K562 (cell line): Measurements from ENCODE around the gene STUB1. TPM values are rescaled to one million over a fixed set of nuclear protein-coding genes. Genes with fewer than 3 reads are reported as not detected.
A peak's percentile ranks its signal among the peaks of the same experiment; 100 is the strongest.

Experiments used
- FOXA1 ChIP-seq: fragments of 450-650 bp; IDR thresholded peaks from 2 replicates; pipeline ENCODE4 v1.6.1; 2016; ENCODE audit warnings: mild to moderate bottlenecking, borderline replicate concordance
- LEF1 ChIP-seq: fragments of 450-650 bp; IDR thresholded peaks from 2 replicates; pipeline ENCODE4 v1.6.1; 2016; ENCODE audit warnings: mild to moderate bottlenecking
- MED1 ChIP-seq: sonication (generic); formaldehyde crosslinking; IDR thresholded peaks from 2 replicates; pipeline ENCODE4 v1.8.1; 2023; ENCODE audit warnings: missing genetic modification reagents, borderline replicate concordance
- MEF2D ChIP-seq: conservative IDR thresholded peaks from 2 replicates; pipeline ENCODE4 v1.6.1; 2016; ENCODE audit warnings: low read depth, missing genetic modification characterization, missing compliant biosample characterization
- NCOA1 ChIP-seq: fragments of 450-650 bp; IDR thresholded peaks from 2 replicates; pipeline ENCODE4 v1.6.1; 2016; ENCODE audit warnings: low read depth
- NEUROD1 ChIP-seq: fragments of 150-350 bp; IDR thresholded peaks from 2 replicates; pipeline ENCODE4 v1.6.1; 2014; ENCODE audit warnings: borderline replicate concordance, low read length, low read depth; ENCODE audit not compliant: partially characterized antibody
- RBM22 ChIP-seq: fragments of 200-400 bp; formaldehyde crosslinking; IDR thresholded peaks from 2 replicates; pipeline ENCODE4 v1.6.1; 2018; ENCODE audit warnings: low read length, low read depth; ENCODE audit not compliant: poor library complexity, severe bottlenecking
- RFX1 ChIP-seq: fragments of 450-650 bp; IDR thresholded peaks from 2 replicates; pipeline ENCODE4 v1.6.1; 2016; ENCODE audit warnings: mild to moderate bottlenecking, moderate library complexity
- SAP30 ChIP-seq: fragments of 200-600 bp; sonication (generic); IDR thresholded peaks from 2 replicates; pipeline ENCODE4 v1.6.1; 2012; ENCODE audit warnings: borderline replicate concordance, low read depth, mild to moderate bottlenecking, moderate library complexity, low read length, control low read depth, inconsistent platforms; ENCODE audit not compliant: insufficient read depth, poor library complexity, severe bottlenecking
- SP1 ChIP-seq: sonication (generic); formaldehyde crosslinking; IDR thresholded peaks from 2 replicates; pipeline ENCODE4 v1.8.1; 2022; ENCODE audit warnings: mild to moderate bottlenecking, missing genetic modification reagents
- TEAD1 ChIP-seq, 2 experiments: fragments of 450-650 bp in 1 of 2; sonication (generic) in 1 of 2; formaldehyde crosslinking; IDR thresholded peaks; 2 replicates each; pipeline versions ENCODE4 v1.4.0 to v1.8.0; 2020 to 2022; ENCODE audit warnings: mild to moderate bottlenecking in 2 of 2, missing genetic modification reagents in 1 of 2
- ZNF408 ChIP-seq: fragments of 250-450 bp; sonication (Bioruptor Pico); IDR thresholded peaks from 2 replicates; pipeline ENCODE4 v1.4.0; 2020; ENCODE audit warnings: low read depth, mild to moderate bottlenecking, moderate library complexity
- ZNF57 ChIP-seq: fragments of 450-650 bp; formaldehyde crosslinking; IDR thresholded peaks from 2 replicates; pipeline ENCODE4 v1.4.0; 2020; ENCODE audit warnings: mild to moderate bottlenecking, moderate library complexity
- ZSCAN29 ChIP-seq: fragments of 450-650 bp; IDR thresholded peaks from 2 replicates; pipeline ENCODE4 v1.6.1; 2017
- polyA plus RNA-seq, 8 experiments: library from polyadenylated mRNA; depleted of rRNA in 4 of 8; stranded (reverse) in 5 of 8; unstranded in 3 of 8; fragments of >200 nt; fragmentation: Nextera tagmentation in 2 of 8; fragmentation: Illumina TruSeq in 1 of 8; extraction: Ambion mirVana in 2 of 8; extraction: Trizol in 1 of 8; gene quantifications; 2 replicates each; pipeline versions ENCODE4 v1.2.1 to v1.2.3, GENCODE V29; 2011 to 2014; ENCODE audit warnings: inconsistent platforms in 1 of 8, missing spikeins in 1 of 8
- total RNA-seq, 7 experiments: library from RNA; depleted of rRNA in 6 of 7; stranded (reverse); fragments of >200 nt in 6 of 7; fragmentation: Illumina TruSeq in 2 of 7; extraction: Trizol in 2 of 7; gene quantifications; 2 replicates each; pipeline versions ENCODE4 v1.2.1 to v1.2.3, GENCODE V29; 2011 to 2021; ENCODE audit warnings: low replicate concordance in 1 of 7
- TF ChIP-seq, protein P1 (sequence below), 2 experiments: IDR thresholded peaks; 2 replicates each; pipeline ENCODE4 v1.6.1; 2011; ENCODE audit warnings: borderline replicate concordance in 1 of 2, control low read depth in 1 of 2, low read depth in 1 of 2, low read length in 1 of 2, mild to moderate bottlenecking in 1 of 2, mixed read lengths in 1 of 2, moderate library complexity in 1 of 2; ENCODE audit not compliant: insufficient read depth in 1 of 2, insufficient read length in 1 of 2, poor library complexity in 1 of 2, severe bottlenecking in 1 of 2; ENCODE audit errors: extremely low read depth in 1 of 2
- TF ChIP-seq, protein P2 (sequence below): fragments of 250-450 bp; sonication (Bioruptor Pico); IDR thresholded peaks from 2 replicates; pipeline ENCODE4 v1.4.0; 2020
- TF ChIP-seq, protein P3 (sequence below): fragments of 250-450 bp; sonication (Bioruptor Pico); IDR thresholded peaks from 2 replicates; pipeline ENCODE4 v1.5.0; 2021; ENCODE audit warnings: mild to moderate bottlenecking, borderline replicate concordance
- TF ChIP-seq, protein P4 (sequence below): fragments of 250-450 bp; sonication (Bioruptor Pico); IDR thresholded peaks from 2 replicates; pipeline ENCODE4 v1.5.0; 2020; ENCODE audit warnings: mild to moderate bottlenecking
- TF ChIP-seq, protein P5 (sequence below): fragments of 200-400 bp; formaldehyde crosslinking; IDR thresholded peaks from 2 replicates; pipeline ENCODE4 v1.6.1; 2017; ENCODE audit warnings: mild to moderate bottlenecking, low read depth, low read length, moderate library complexity

STUB1 gene
- total and polyA plus RNA-seq, 9 of the 15 experiments (the other 6 are each of a cell fraction or from before 2014, with no cell fraction given) = 10.6 to 251 (median 152) TPM

DNA sequence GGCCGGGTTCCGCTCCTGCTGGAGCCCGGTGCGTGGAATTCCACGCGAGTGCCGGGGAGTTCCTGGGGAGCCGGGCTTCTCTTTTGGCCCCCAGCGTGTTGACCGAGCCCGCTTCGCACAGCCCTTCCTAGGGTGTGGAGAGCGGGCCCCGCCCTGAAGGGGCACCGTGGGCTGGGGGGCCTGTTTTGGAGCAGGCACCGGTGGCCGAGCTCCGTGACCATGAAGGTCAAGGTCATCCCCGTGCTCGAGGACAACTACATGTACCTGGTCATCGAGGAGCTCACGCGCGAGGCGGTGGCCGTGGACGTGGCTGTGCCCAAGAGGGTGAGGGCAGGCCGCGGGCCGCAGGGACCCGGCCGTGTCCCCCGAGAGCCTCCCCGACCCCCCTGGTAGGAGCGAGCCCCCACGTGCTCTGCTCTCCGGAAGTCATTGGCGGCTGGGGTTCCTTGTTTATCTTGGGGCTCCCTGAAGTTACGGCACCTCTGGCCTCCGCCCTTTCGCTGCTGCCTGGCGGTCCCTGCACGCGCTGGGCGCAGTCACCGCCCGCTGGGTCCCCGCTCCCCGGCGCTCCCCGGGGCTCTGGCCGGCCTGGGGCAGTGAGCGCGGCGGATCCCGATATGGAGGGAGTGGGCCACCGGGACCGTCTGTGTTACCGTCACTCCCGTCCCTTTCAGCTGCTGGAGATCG, 47.2 kb downstream of the STUB1 start (continued):
- TF ChIP-seq MED1 (CRISPR knock-in tag) = no peak
- TF ChIP-seq ZNF408 (CRISPR knock-in tag) = no peak
- TF ChIP-seq, protein P1, sequence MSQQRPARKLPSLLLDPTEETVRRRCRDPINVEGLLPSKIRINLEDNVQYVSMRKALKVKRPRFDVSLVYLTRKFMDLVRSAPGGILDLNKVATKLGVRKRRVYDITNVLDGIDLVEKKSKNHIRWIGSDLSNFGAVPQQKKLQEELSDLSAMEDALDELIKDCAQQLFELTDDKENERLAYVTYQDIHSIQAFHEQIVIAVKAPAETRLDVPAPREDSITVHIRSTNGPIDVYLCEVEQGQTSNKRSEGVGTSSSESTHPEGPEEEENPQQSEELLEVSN (IDR thresholded peaks at IDR 0.05; ENCODE audit: borderline replicate concordance in 1 of 2, extremely low read depth in 1 of 2, insufficient read depth in 1 of 2, insufficient read length in 1 of 2, low read depth in 1 of 2, low read length in 1 of 2, poor library complexity in 1 of 2, severe bottlenecking in 1 of 2) = peak in 1 of 2 experiments; percentile 16
- TF ChIP-seq, protein P2, sequence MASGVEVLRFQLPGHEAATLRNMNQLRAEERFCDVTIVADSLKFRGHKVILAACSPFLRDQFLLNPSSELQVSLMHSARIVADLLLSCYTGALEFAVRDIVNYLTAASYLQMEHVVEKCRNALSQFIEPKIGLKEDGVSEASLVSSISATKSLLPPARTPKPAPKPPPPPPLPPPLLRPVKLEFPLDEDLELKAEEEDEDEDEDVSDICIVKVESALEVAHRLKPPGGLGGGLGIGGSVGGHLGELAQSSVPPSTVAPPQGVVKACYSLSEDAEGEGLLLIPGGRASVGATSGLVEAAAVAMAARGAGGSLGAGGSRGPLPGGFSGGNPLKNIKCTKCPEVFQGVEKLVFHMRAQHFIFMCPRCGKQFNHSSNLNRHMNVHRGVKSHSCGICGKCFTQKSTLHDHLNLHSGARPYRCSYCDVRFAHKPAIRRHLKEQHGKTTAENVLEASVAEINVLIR (CRISPR knock-in tag) = no peak
- no peak for TF ChIP-seq RFX1
- 0 out of 4 replicates have a peak, but pooled peaks of 1 of the 2 experiments have one; percentile 27 for TF ChIP-seq TEAD1 (CRISPR knock-in tag; IDR thresholded peaks at IDR 0.05)
- peak; percentile 62 for TF ChIP-seq SAP30
- TF ChIP-seq SP1 = 0 out of 2 replicates have a peak, but pooled peaks have one; percentile 10
- TF ChIP-seq NCOA1 = no peak
- TF ChIP-seq NEUROD1 = no peak
- TF ChIP-seq FOXA1 = no peak
- TF ChIP-seq ZNF57 (CRISPR knock-in tag) = no peak
- TF ChIP-seq, protein P3, sequence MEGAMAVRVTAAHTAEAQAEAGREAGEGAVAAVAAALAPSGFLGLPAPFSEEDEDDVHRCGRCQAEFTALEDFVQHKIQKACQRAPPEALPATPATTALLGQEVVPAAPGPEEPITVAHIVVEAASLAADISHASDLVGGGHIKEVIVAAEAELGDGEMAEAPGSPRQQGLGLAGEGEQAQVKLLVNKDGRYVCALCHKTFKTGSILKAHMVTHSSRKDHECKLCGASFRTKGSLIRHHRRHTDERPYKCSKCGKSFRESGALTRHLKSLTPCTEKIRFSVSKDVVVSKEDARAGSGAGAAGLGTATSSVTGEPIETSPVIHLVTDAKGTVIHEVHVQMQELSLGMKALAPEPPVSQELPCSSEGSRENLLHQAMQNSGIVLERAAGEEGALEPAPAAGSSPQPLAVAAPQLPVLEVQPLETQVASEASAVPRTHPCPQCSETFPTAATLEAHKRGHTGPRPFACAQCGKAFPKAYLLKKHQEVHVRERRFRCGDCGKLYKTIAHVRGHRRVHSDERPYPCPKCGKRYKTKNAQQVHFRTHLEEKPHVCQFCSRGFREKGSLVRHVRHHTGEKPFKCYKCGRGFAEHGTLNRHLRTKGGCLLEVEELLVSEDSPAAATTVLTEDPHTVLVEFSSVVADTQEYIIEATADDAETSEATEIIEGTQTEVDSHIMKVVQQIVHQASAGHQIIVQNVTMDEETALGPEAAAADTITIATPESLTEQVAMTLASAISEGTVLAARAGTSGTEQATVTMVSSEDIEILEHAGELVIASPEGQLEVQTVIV (CRISPR knock-in tag) = no peak
- no peak for TF ChIP-seq ZSCAN29
- TF ChIP-seq LEF1 = no peak
- TF ChIP-seq, protein P4, sequence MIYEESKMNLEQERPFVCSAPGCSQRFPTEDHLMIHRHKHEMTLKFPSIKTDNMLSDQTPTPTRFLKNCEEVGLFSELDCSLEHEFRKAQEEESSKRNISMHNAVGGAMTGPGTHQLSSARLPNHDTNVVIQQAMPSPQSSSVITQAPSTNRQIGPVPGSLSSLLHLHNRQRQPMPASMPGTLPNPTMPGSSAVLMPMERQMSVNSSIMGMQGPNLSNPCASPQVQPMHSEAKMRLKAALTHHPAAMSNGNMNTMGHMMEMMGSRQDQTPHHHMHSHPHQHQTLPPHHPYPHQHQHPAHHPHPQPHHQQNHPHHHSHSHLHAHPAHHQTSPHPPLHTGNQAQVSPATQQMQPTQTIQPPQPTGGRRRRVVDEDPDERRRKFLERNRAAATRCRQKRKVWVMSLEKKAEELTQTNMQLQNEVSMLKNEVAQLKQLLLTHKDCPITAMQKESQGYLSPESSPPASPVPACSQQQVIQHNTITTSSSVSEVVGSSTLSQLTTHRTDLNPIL (CRISPR knock-in tag) = no peak
- no peak for TF ChIP-seq MEF2D
- peak; percentile 78 for TF ChIP-seq RBM22
- TF ChIP-seq, protein P5, sequence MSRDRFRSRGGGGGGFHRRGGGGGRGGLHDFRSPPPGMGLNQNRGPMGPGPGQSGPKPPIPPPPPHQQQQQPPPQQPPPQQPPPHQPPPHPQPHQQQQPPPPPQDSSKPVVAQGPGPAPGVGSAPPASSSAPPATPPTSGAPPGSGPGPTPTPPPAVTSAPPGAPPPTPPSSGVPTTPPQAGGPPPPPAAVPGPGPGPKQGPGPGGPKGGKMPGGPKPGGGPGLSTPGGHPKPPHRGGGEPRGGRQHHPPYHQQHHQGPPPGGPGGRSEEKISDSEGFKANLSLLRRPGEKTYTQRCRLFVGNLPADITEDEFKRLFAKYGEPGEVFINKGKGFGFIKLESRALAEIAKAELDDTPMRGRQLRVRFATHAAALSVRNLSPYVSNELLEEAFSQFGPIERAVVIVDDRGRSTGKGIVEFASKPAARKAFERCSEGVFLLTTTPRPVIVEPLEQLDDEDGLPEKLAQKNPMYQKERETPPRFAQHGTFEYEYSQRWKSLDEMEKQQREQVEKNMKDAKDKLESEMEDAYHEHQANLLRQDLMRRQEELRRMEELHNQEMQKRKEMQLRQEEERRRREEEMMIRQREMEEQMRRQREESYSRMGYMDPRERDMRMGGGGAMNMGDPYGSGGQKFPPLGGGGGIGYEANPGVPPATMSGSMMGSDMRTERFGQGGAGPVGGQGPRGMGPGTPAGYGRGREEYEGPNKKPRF = no peak
